Stimulated activated CD4-positive, alpha-beta T cell treated with anti-CD3 and anti-CD28 coated beads, TNF-alpha, amount 100 ng/mL, for 1 hour (primary cell): Measurements from ENCODE around the gene MMRN2.

Experiments
- DNase-seq, 3 donors: peaks; one replicate each; pipeline ENCODE4 v3.0.0-alpha.2; 2020; ENCODE audit warnings: low read depth in 3 of 3, low spot score in 1 of 3

Gene MMRN2

GRCh38 chr10:86888585-86889381, 68.6 kb downstream of the MMRN2 start:
- DNase-seq: no peak
